ENCODE measurements around the gene KCNIP1.

GRCh38 chr5:170655920-170656319 lies 152.1 kb downstream of the KCNIP1 start:
- TF ChIP-seq, protein P1, sequence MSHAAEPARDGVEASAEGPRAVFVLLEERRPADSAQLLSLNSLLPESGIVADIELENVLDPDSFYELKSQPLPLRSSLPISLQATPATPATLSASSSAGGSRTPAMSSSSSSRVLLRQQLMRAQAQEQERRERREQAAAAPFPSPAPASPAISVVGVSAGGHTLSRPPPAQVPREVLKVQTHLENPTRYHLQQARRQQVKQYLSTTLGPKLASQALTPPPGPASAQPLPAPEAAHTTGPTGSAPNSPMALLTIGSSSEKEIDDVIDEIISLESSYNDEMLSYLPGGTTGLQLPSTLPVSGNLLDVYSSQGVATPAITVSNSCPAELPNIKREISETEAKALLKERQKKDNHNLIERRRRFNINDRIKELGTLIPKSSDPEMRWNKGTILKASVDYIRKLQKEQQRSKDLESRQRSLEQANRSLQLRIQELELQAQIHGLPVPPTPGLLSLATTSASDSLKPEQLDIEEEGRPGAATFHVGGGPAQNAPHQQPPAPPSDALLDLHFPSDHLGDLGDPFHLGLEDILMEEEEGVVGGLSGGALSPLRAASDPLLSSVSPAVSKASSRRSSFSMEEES (CRISPR knock-in tag; IDR thresholded peaks at IDR 0.05), result no peak
- no peak for TF ChIP-seq JUND (IDR thresholded peaks at IDR 0.05; ENCODE audit: borderline replicate concordance, low read depth, low read length)
- TF ChIP-seq JUND (tag; IDR thresholded peaks at IDR 0.05; ENCODE audit: borderline replicate concordance, low read depth, low read length), result no peak
- TF ChIP-seq GABPB1 (CRISPR knock-in tag; IDR thresholded peaks at IDR 0.05), result no peak
- no peak for TF ChIP-seq MAFK (IDR thresholded peaks at IDR 0.05; ENCODE audit: low read length)
- TF ChIP-seq FUS (optimal IDR thresholded peaks at IDR 0.05; ENCODE audit: low read depth, low read length), result no peak
- no peak for TF ChIP-seq CCAR2 (IDR thresholded peaks at IDR 0.05; ENCODE audit: low read depth, low read length)
- no peak for TF ChIP-seq CTCF (IDR thresholded peaks at IDR 0.05 in 2 of 3, conservative IDR thresholded peaks at IDR 0.05 in 1 of 3; ENCODE audit: insufficient read depth in 2 of 3, low read depth in 1 of 3, low read length in 3 of 3)
- no peak for TF ChIP-seq ZBTB9 (CRISPR knock-in tag; IDR thresholded peaks at IDR 0.05)
- no peak for TF ChIP-seq TAF1 (IDR thresholded peaks at IDR 0.05; ENCODE audit: control insufficient read depth, extremely low read depth, insufficient read depth, low read length, severe bottlenecking)
- TF ChIP-seq, protein P2, sequence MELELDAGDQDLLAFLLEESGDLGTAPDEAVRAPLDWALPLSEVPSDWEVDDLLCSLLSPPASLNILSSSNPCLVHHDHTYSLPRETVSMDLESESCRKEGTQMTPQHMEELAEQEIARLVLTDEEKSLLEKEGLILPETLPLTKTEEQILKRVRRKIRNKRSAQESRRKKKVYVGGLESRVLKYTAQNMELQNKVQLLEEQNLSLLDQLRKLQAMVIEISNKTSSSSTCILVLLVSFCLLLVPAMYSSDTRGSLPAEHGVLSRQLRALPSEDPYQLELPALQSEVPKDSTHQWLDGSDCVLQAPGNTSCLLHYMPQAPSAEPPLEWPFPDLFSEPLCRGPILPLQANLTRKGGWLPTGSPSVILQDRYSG (tag; conservative IDR thresholded peaks at IDR 0.05; ENCODE audit: low read depth), result no peak
- TF ChIP-seq, protein P3, sequence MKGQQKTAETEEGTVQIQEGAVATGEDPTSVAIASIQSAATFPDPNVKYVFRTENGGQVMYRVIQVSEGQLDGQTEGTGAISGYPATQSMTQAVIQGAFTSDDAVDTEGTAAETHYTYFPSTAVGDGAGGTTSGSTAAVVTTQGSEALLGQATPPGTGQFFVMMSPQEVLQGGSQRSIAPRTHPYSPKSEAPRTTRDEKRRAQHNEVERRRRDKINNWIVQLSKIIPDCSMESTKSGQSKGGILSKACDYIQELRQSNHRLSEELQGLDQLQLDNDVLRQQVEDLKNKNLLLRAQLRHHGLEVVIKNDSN (CRISPR knock-in tag; IDR thresholded peaks at IDR 0.05), result no peak
